ENCODE measurements around the gene PLA2G15. TPM values are rescaled to one million over a fixed set of nuclear protein-coding genes. Genes with fewer than 3 reads are reported as not detected.

PLA2G15 gene
- total RNA-seq, 1 experiment from 2014 or later, result 33.2 TPM

GRCh38 chr16:68283346-68283745 is 38.2 kb downstream of the PLA2G15 start:
- Histone ChIP-seq H3K9me3 (no peaks in the 10 kb centered on the region), H3K36me3 (ENCODE audit: control insufficient read depth, insufficient read depth, low read length) (peaks cover 3% of the 10 kb centered on the region; the same call in 1 of the 2 replicates), H3K4me1 (peaks cover 27% of the 10 kb centered on the region), H3K27me3 (replicated peaks; ENCODE audit: control insufficient read depth, insufficient read depth, low read length) (no peaks in the 10 kb centered on the region), H3K4me3 (ENCODE audit: low read depth, low read length) (no peak overlapping the region)
- peak overlapping the region; percentile 58 for H3K27ac Mint-ChIP-seq (ENCODE audit: unreplicated experiment)
- peaks cover 98% of the 10 kb centered on the region for H3K36me3 Mint-ChIP-seq (ENCODE audit: insufficient read depth, unreplicated experiment)
- H3K27me3 Mint-ChIP-seq (ENCODE audit: insufficient read depth, unreplicated experiment), result no peaks in the 10 kb centered on the region
- no peaks in the 10 kb centered on the region for H3K9me3 Mint-ChIP-seq (ENCODE audit: unreplicated experiment)
- H3K4me1 Mint-ChIP-seq (ENCODE audit: low read depth, unreplicated experiment), result peaks cover 50% of the 10 kb centered on the region
- BruUV-seq (replicated peaks), result no TSS peak
- intact Hi-C loops (cut with micrococcal nuclease; ENCODE audit: unreplicated experiment), result no loop called here
- no peak for DNase-seq
- H3K4me3 Mint-ChIP-seq (ENCODE audit: unreplicated experiment), result no peak overlapping the region
- no peak for TF ChIP-seq CTCF (IDR thresholded peaks at IDR 0.05; ENCODE audit: insufficient read depth in 1 of 2, low read depth in 1 of 2, low read length in 1 of 2, severe bottlenecking in 1 of 2, unreplicated experiment in 1 of 2)
- POLR2A ChIA-PET, result interaction anchor here (1.0 kb wide), 1 partner anchor 19 kb away, joined by 3 read pairs; the partner anchor contains the start of gene SLC7A6
- CTCF ChIA-PET, result interaction anchor here (1.0 kb wide), 1 partner anchor 19 kb away, joined by 4 read pairs; the partner anchor contains the start of gene SLC7A6

GRCh38 chr16:68283801-68284598 is 38.8 kb downstream of the PLA2G15 start:
- Mint-ChIP-seq H3K9me3 (ENCODE audit: unreplicated experiment) (no peaks in the 10 kb centered on the region), H3K27me3 (ENCODE audit: insufficient read depth, unreplicated experiment) (no peaks in the 10 kb centered on the region), H3K4me3 (ENCODE audit: unreplicated experiment) (no peak overlapping the region), H3K4me1 (ENCODE audit: low read depth, unreplicated experiment) (peaks cover 50% of the 10 kb centered on the region), H3K27ac (ENCODE audit: unreplicated experiment) (peak overlapping the region; percentile 58), H3K36me3 (ENCODE audit: insufficient read depth, unreplicated experiment) (peaks cover 98% of the 10 kb centered on the region)
- Histone ChIP-seq H3K36me3 (ENCODE audit: control insufficient read depth, insufficient read depth, low read length) (peaks cover 3% of the 10 kb centered on the region; the same call in 1 of the 2 replicates), H3K4me1 (peaks cover 27% of the 10 kb centered on the region), H3K27me3 (replicated peaks; ENCODE audit: control insufficient read depth, insufficient read depth, low read length) (no peaks in the 10 kb centered on the region), H3K9me3 (no peaks in the 10 kb centered on the region), H3K4me3 (ENCODE audit: low read depth, low read length) (no peak overlapping the region)
- ChIA-PET POLR2A (interaction anchor here (1.0 kb wide), 1 partner anchor 19 kb away, joined by 3 read pairs; the partner anchor contains the start of gene SLC7A6), CTCF (interaction anchor here (1.0 to 2.1 kb wide), 2 partner anchors 20 to 44 kb away, joined by 4 to 5 read pairs; partner anchors contain the start of gene SLC7A6)
- no TSS peak for BruUV-seq (replicated peaks)
- DNase-seq, result no peak
- intact Hi-C loops (cut with micrococcal nuclease; ENCODE audit: unreplicated experiment), result no loop called here
- no peak for TF ChIP-seq CTCF (IDR thresholded peaks at IDR 0.05; ENCODE audit: insufficient read depth in 1 of 2, low read depth in 1 of 2, low read length in 1 of 2, severe bottlenecking in 1 of 2, unreplicated experiment in 1 of 2)

DNA sequence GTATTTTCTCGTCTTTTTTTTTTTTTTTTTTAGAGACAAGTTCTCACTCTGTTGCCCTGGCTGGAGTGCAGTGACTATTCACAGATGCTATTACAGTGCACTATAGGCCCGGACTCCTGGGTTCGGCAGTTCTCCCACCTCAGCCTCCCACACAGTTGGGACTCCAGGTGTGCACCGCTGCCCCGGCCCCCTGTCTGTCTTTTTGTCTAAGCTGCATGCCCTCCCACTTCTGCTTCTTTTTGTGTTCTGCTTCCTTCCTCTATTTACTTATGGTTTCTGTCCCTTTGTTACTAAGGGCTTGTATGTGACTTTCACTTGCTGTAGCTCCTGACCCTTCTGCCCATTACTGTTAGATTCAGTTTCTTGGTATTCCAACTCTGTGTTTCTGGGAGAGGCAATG is 39.7 kb downstream of the PLA2G15 start:
- no peak for DNase-seq
- Mint-ChIP-seq H3K36me3 (ENCODE audit: insufficient read depth, unreplicated experiment) (peaks cover 98% of the 10 kb centered on the region), H3K4me3 (ENCODE audit: unreplicated experiment) (no peak overlapping the region), H3K4me1 (ENCODE audit: low read depth, unreplicated experiment) (peaks cover 51% of the 10 kb centered on the region), H3K27me3 (ENCODE audit: insufficient read depth, unreplicated experiment) (no peaks in the 10 kb centered on the region), H3K27ac (ENCODE audit: unreplicated experiment) (peak overlapping the region; percentile 58), H3K9me3 (ENCODE audit: unreplicated experiment) (no peaks in the 10 kb centered on the region)
- intact Hi-C loops (cut with micrococcal nuclease; ENCODE audit: unreplicated experiment), result no loop called here
- POLR2A ChIA-PET, result interaction anchor here (2.3 kb wide), 1 partner anchor 26 kb away, joined by 5 read pairs; the partner anchor contains the start of genes PRMT7 and SLC7A6OS
- BruUV-seq (replicated peaks), result no TSS peak
- no peak overlapping the region for H3K4me3 ChIP-seq (ENCODE audit: low read depth, low read length)
- TF ChIP-seq CTCF (IDR thresholded peaks at IDR 0.05; ENCODE audit: insufficient read depth in 1 of 2, low read depth in 1 of 2, low read length in 1 of 2, severe bottlenecking in 1 of 2, unreplicated experiment in 1 of 2), result no peak
- peaks cover 2% of the 10 kb centered on the region; the same call in 1 of the 2 replicates for H3K36me3 ChIP-seq (ENCODE audit: control insufficient read depth, insufficient read depth, low read length)
- peaks cover 19% of the 10 kb centered on the region for H3K4me1 ChIP-seq
- no peaks in the 10 kb centered on the region for H3K27me3 ChIP-seq (replicated peaks; ENCODE audit: control insufficient read depth, insufficient read depth, low read length)
- H3K9me3 ChIP-seq, result no peaks in the 10 kb centered on the region
- CTCF ChIA-PET, result interaction anchor here (0.6 to 2.1 kb wide), 4 partner anchors 9 to 43 kb away, joined by 3 to 5 read pairs (median 4); partner anchors contain the start of genes PRMT7 and SLC7A6OS

Measured in Caco-2 (cell line).